Measurements from ENCODE around the gene SKA2.

The SKA2 gene

GRCh38 chr17:59074494-59074893 lies 80.5 kb downstream of the SKA2 start:
- H3K9me3 ChIP-seq, result no peaks in the 10 kb centered on the region
- TF ChIP-seq CTCF (IDR thresholded peaks at IDR 0.05), result no peak
- H3K4me3 ChIP-seq, result no peak overlapping the region
- H3K36me3 ChIP-seq, result peaks cover 53 to 77% (median 66%) of the 10 kb centered on the region in 3 donors
- intact Hi-C loops (cut with DNase I; ENCODE audit: low total_unique reads), result no loop called here
- no peaks in the 10 kb centered on the region for H3K4me1 ChIP-seq
- H3K27ac ChIP-seq, result no peak overlapping the region
- H3K27me3 ChIP-seq, result no peaks in the 10 kb centered on the region
- no peak for DNase-seq

- no peaks in the 10 kb centered on the region for H3K27me3 ChIP-seq
- H3K4me1 ChIP-seq, result no peaks in the 10 kb centered on the region
- intact Hi-C loops (cut with DNase I; ENCODE audit: low total_unique reads), result no loop called here
- no peaks in the 10 kb centered on the region for H3K9me3 ChIP-seq
- TF ChIP-seq CTCF (IDR thresholded peaks at IDR 0.05), result no peak
- H3K36me3 ChIP-seq, result peaks cover 53 to 77% (median 61%) of the 10 kb centered on the region in 3 donors
- no peak overlapping the region for H3K4me3 ChIP-seq
- H3K27ac ChIP-seq, result no peak overlapping the region
- no peak for DNase-seq
Measured at GRCh38 chr17:59073972-59074371, 81.0 kb downstream of the SKA2 start.

GRCh38 chr17:59069856-59070255 lies 85.1 kb downstream of the SKA2 start:
- no peak for TF ChIP-seq CTCF (IDR thresholded peaks at IDR 0.05)
- no peak for DNase-seq
- Histone ChIP-seq H3K27me3 (no peaks in the 10 kb centered on the region), H3K4me1 (no peaks in the 10 kb centered on the region), H3K27ac (no peak overlapping the region), H3K4me3 (no peak overlapping the region), H3K9me3 (no peaks in the 10 kb centered on the region), H3K36me3 (peaks cover 28 to 57% (median 51%) of the 10 kb centered on the region in 3 donors)
- intact Hi-C loops (cut with DNase I; ENCODE audit: low total_unique reads), result no loop called here

GRCh38 chr17:59067756-59068155 lies 87.2 kb downstream of the SKA2 start:
- no peak overlapping the region for H3K4me3 ChIP-seq
- intact Hi-C loops (cut with DNase I; ENCODE audit: low total_unique reads), result no loop called here
- H3K9me3 ChIP-seq, result no peaks in the 10 kb centered on the region
- peaks cover 28 to 60% (median 47%) of the 10 kb centered on the region in 3 donors for H3K36me3 ChIP-seq
- no peak overlapping the region for H3K27ac ChIP-seq
- no peaks in the 10 kb centered on the region for H3K4me1 ChIP-seq
- DNase-seq, result no peak
- no peak for TF ChIP-seq CTCF (IDR thresholded peaks at IDR 0.05)
- no peaks in the 10 kb centered on the region for H3K27me3 ChIP-seq

- peaks cover 28 to 63% (median 47%) of the 10 kb centered on the region in 3 donors for H3K36me3 ChIP-seq
- H3K9me3 ChIP-seq, result no peaks in the 10 kb centered on the region
- H3K4me1 ChIP-seq, result no peaks in the 10 kb centered on the region
- H3K27ac ChIP-seq, result no peak overlapping the region
- no peak overlapping the region for H3K4me3 ChIP-seq
- intact Hi-C loops (cut with DNase I; ENCODE audit: low total_unique reads), result no loop called here
- no peaks in the 10 kb centered on the region for H3K27me3 ChIP-seq
- DNase-seq, result no peak
- TF ChIP-seq CTCF (IDR thresholded peaks at IDR 0.05), result no peak
Measured at GRCh38 chr17:59067340-59067739, 87.6 kb downstream of the SKA2 start.

GRCh38 chr17:59062509-59062908 lies 92.5 kb downstream of the SKA2 start:
- no peak for DNase-seq
- H3K4me3 ChIP-seq, result no peak overlapping the region
- no peaks in the 10 kb centered on the region for H3K4me1 ChIP-seq
- intact Hi-C loops (cut with DNase I; ENCODE audit: low total_unique reads), result no loop called here
- H3K9me3 ChIP-seq, result no peaks in the 10 kb centered on the region
- no peak overlapping the region for H3K27ac ChIP-seq
- H3K36me3 ChIP-seq, result peaks cover 25 to 65% (median 52%) of the 10 kb centered on the region in 3 donors
- no peak for TF ChIP-seq CTCF (IDR thresholded peaks at IDR 0.05)
- H3K27me3 ChIP-seq, result no peaks in the 10 kb centered on the region

Measured in tibial artery (tissue), 4 donors.